HG03469 (cell line): ENCODE results near the gene ESYT3.
"Not testable (repeated sequence)": the region's sequence is repeated elsewhere in the genome, so short reads cannot be mapped to it uniquely, and the experiment has no call there.

ENCODE experiments used
- ATAC-seq: cut with Tn5 transposase; IDR thresholded peaks from one replicate; pipeline ENCODE4 v1.9.1; 2021; ENCODE audit warnings: mild to moderate bottlenecking, moderate library complexity, moderate number of reproducible peaks; ENCODE audit not compliant: unreplicated experiment

The ESYT3 gene

GRCh38 chr3:138407236-138407907 is 27.0 kb upstream of the ESYT3 start:
- no peak for ATAC-seq

GRCh38 chr3:138408751-138409570 is 25.5 kb upstream of the ESYT3 start:
- ATAC-seq = no peak

GRCh38 chr3:138412821-138413551 is 21.4 kb upstream of the ESYT3 start:
- no peak for ATAC-seq

- ATAC-seq = not testable (repeated sequence)
These were observed 18.2 kb upstream of the ESYT3 start for GRCh38 chr3:138416236-138416635.

- no peak for ATAC-seq
These were observed 16.8 kb upstream of the ESYT3 start for GRCh38 chr3:138417559-138417982.

- ATAC-seq = no peak
These were observed 15.7 kb upstream of the ESYT3 start for GRCh38 chr3:138418601-138419206.

- no peak for ATAC-seq
These were observed 11.1 kb upstream of the ESYT3 start for GRCh38 chr3:138423316-138423715.

- no peak for ATAC-seq
These were observed 10.1 kb upstream of the ESYT3 start for GRCh38 chr3:138424323-138424722.

- ATAC-seq = no peak
These were observed 8.2 kb upstream of the ESYT3 start for GRCh38 chr3:138426211-138426610.

GRCh38 chr3:138426754-138427153 is 7.7 kb upstream of the ESYT3 start:
- not testable (repeated sequence) for ATAC-seq

- no peak for ATAC-seq
These were observed 4.8 kb upstream of the ESYT3 start for GRCh38 chr3:138429665-138430064.

GRCh38 chr3:138432576-138433240 is 1.7 kb upstream of the ESYT3 start:
- ATAC-seq = no peak

- ATAC-seq = no peak
These were observed 532 bp upstream of the ESYT3 start for GRCh38 chr3:138433892-138434275.

GRCh38 chr3:138434875-138435772 is 708 bp downstream of the ESYT3 start:
- no peak for ATAC-seq

- no peak for ATAC-seq
These were observed 1.4 kb downstream of the ESYT3 start for GRCh38 chr3:138435840-138436239.

GRCh38 chr3:138437281-138437680 is 2.9 kb downstream of the ESYT3 start:
- no peak for ATAC-seq

- no peak for ATAC-seq
These were observed 4.5 kb downstream of the ESYT3 start for GRCh38 chr3:138438896-138439295.

- ATAC-seq = no peak
These were observed 5.2 kb downstream of the ESYT3 start for GRCh38 chr3:138439646-138440045.

GRCh38 chr3:138440121-138440521 is 5.7 kb downstream of the ESYT3 start:
- no peak for ATAC-seq

- ATAC-seq = no peak
These were observed 6.2 kb downstream of the ESYT3 start for GRCh38 chr3:138440596-138440995.
